A673 (cell line): ENCODE measurements around the gene ULK1. TPM values are rescaled to one million over a fixed set of nuclear protein-coding genes. Genes with fewer than 3 reads are reported as not detected.

Source experiments
- BruUV-seq: library from RNA; stranded (reverse); fragments of 400-500 nt; replicated peaks from 2 replicates; lab custom pipeline; 2021; lab: Mats Ljungman, UMichigan
- CTCF ChIA-PET: fragments of 300-600 bp; sonication (Branson Sonifier 250); formaldehyde crosslinking; loops from one replicate; lab custom pipeline; 2022; ENCODE audit warnings: antibody characterized with exemption; lab: Charles Lee
- POLR2A ChIA-PET: fragments of 300-600 bp; sonication (Branson Sonifier 250); formaldehyde crosslinking; loops from one replicate; lab custom pipeline; 2022; ENCODE audit warnings: antibody characterized with exemption; ENCODE audit not compliant: low non-redundant PET; lab: Charles Lee
- DNase-seq: peaks from one replicate; pipeline ENCODE4 v3.0.0-alpha.2; 2015; ENCODE audit warnings: low spot score
- H3K27ac ChIP-seq: fragments of 200-600 bp; sonication (generic); 2 replicates; pipeline ENCODE4 v1.5.1; 2016; ENCODE audit warnings: mixed run types, low read depth, mild to moderate bottlenecking, mixed read lengths, antibody characterized with exemption, low read length; ENCODE audit not compliant: poor library complexity, severe bottlenecking
- H3K27me3 ChIP-seq: fragments of 200-600 bp; sonication (generic); replicated peaks from 2 replicates; pipeline ENCODE4 v1.6.1; 2017; ENCODE audit warnings: mixed run types, low read depth, mild to moderate bottlenecking, mixed read lengths, antibody characterized with exemption, low read length; ENCODE audit not compliant: insufficient read depth, poor library complexity
- H3K36me3 ChIP-seq: fragments of 200-600 bp; sonication (generic); 2 replicates; pipeline ENCODE4 v1.6.1; 2016; ENCODE audit warnings: mixed run types, mild to moderate bottlenecking, mixed read lengths, antibody characterized with exemption, low read length; ENCODE audit not compliant: insufficient read depth, poor library complexity, severe bottlenecking
- H3K4me1 ChIP-seq: fragments of 200-600 bp; sonication (generic); 2 replicates; pipeline ENCODE4 v1.6.1; 2017; ENCODE audit warnings: mixed run types, mild to moderate bottlenecking, mixed read lengths, antibody characterized with exemption, low read length; ENCODE audit not compliant: insufficient read depth, poor library complexity, severe bottlenecking
- H3K4me3 ChIP-seq: fragments of 200-600 bp; sonication (generic); 2 replicates; pipeline ENCODE4 v1.5.1; 2016; ENCODE audit warnings: low read depth, mixed run types, mild to moderate bottlenecking, mixed read lengths, low read length; ENCODE audit not compliant: poor library complexity, severe bottlenecking
- H3K9me3 ChIP-seq: fragments of 200-600 bp; sonication (generic); 2 replicates; pipeline ENCODE4 v1.6.1; 2016; ENCODE audit warnings: mixed run types, low read depth, mild to moderate bottlenecking, mixed read lengths, antibody characterized with exemption, low read length; ENCODE audit not compliant: poor library complexity, severe bottlenecking
- CTCF ChIP-seq: fragments of 300-800, 200-600 bp; sonication (generic); conservative IDR thresholded peaks from 2 replicates; pipeline ENCODE4 v1.5.1; 2017; ENCODE audit warnings: low read depth, mild to moderate bottlenecking, antibody characterized with exemption, low read length, moderate library complexity, mixed read lengths
- EZH2 ChIP-seq: fragments of 200-600 bp; sonication (generic); IDR thresholded peaks from 2 replicates; pipeline ENCODE4 v1.6.1; 2017; ENCODE audit warnings: borderline replicate concordance, low read depth, mild to moderate bottlenecking, mixed read lengths, antibody characterized with exemption, low read length; ENCODE audit not compliant: poor library complexity, severe bottlenecking
- intact Hi-C: fragments of 100-400 bp; cut with micrococcal nuclease; formaldehyde crosslinking; loops from one replicate; pipeline ENCODE4 v1.10.0; 2022; ENCODE audit not compliant: unreplicated experiment
- total RNA-seq: library from RNA; stranded (reverse); gene quantifications from 2 replicates; pipeline ENCODE4 v1.2.3, GENCODE V29; 2021

ULK1 gene
- total RNA-seq, 1 experiment from 2014 or later: 57.3 TPM

- no peaks in the 10 kb centered on the region for H3K4me1 ChIP-seq
- no peak for TF ChIP-seq CTCF
- no peak overlapping the region for H3K4me3 ChIP-seq
- H3K27ac ChIP-seq: no peak overlapping the region
- POLR2A ChIA-PET: no interaction called here
- no peak for DNase-seq
- CTCF ChIA-PET: no interaction called here
- no peaks in the 10 kb centered on the region for H3K27me3 ChIP-seq
- no TSS peak for BruUV-seq
- H3K36me3 ChIP-seq: peaks cover 30% of the 10 kb centered on the region
- intact Hi-C loops: no loop called here
- no peaks in the 10 kb centered on the region for H3K9me3 ChIP-seq
Measured at GRCh38 chr12:131919051-131919347, 24.6 kb downstream of the ULK1 start.

GRCh38 chr12:131919366-131920156, 25.1 kb downstream of the ULK1 start:
- H3K4me1 ChIP-seq: no peaks in the 10 kb centered on the region
- BruUV-seq: no TSS peak
- no peaks in the 10 kb centered on the region for H3K27me3 ChIP-seq
- no peak overlapping the region for H3K4me3 ChIP-seq
- DNase-seq: no peak
- H3K27ac ChIP-seq: no peak overlapping the region
- TF ChIP-seq EZH2 (no peak), CTCF (no peak)
- peaks cover 26% of the 10 kb centered on the region for H3K36me3 ChIP-seq
- H3K9me3 ChIP-seq: no peaks in the 10 kb centered on the region
- CTCF ChIA-PET: no interaction called here
- intact Hi-C loops: no loop called here
- POLR2A ChIA-PET: no interaction called here

- no peak for TF ChIP-seq CTCF
- TF ChIP-seq EZH2: no peak
- peaks cover 20% of the 10 kb centered on the region for H3K36me3 ChIP-seq
- no peak for DNase-seq
- H3K9me3 ChIP-seq: no peaks in the 10 kb centered on the region
- no peaks in the 10 kb centered on the region for H3K27me3 ChIP-seq
- ChIA-PET CTCF (no interaction called here), POLR2A (no interaction called here)
- H3K4me3 ChIP-seq: no peak overlapping the region
- no TSS peak for BruUV-seq
- no peak overlapping the region for H3K27ac ChIP-seq
- H3K4me1 ChIP-seq: no peaks in the 10 kb centered on the region
- intact Hi-C loops: no loop called here
Measured at GRCh38 chr12:131920157-131920508, 25.7 kb downstream of the ULK1 start.
